GM23338 (cell line): ENCODE measurements around the gene PTPRN2. TPM values are rescaled to one million over a fixed set of nuclear protein-coding genes. Genes with fewer than 3 reads are reported as not detected.

ENCODE experiments used
- ATAC-seq: fragments of 200-7000 bp; cut with Tn5 transposase; 3 replicates; pipeline ENCODE4 v1.9.1; 2020
- DNase-seq: peaks from one replicate; pipeline ENCODE4 v3.0.0-alpha.2; 2015; ENCODE audit warnings: low spot score
- H2AFZ ChIP-seq: fragments of 200-600 bp; sonication (generic); 2 replicates; pipeline ENCODE4 v1.8.0; 2016; ENCODE audit warnings: antibody characterized with exemption, mild to moderate bottlenecking, moderate library complexity
- H3F3A ChIP-seq: fragments of 200-600 bp; sonication (generic); replicated peaks from 2 replicates; pipeline ENCODE4 v1.8.0; 2017; ENCODE audit warnings: antibody characterized with exemption, mixed run types, low read depth
- H3K27ac ChIP-seq: fragments of 200-600 bp; sonication (generic); 2 replicates; pipeline ENCODE4 v1.6.1; 2016; ENCODE audit warnings: low read depth
- H3K27me3 ChIP-seq: fragments of 200-600 bp; sonication (generic); 2 replicates; pipeline ENCODE4 v1.8.0; 2016; ENCODE audit warnings: mild to moderate bottlenecking, mixed run types, moderate library complexity; ENCODE audit not compliant: insufficient read depth
- H3K36me3 ChIP-seq: fragments of 200-600 bp; sonication (generic); 2 replicates; pipeline ENCODE4 v1.8.0; 2016; ENCODE audit warnings: mild to moderate bottlenecking; ENCODE audit not compliant: insufficient read depth
- H3K4me1 ChIP-seq: fragments of 200-600 bp; sonication (generic); 2 replicates; pipeline ENCODE4 v1.8.0; 2016; ENCODE audit warnings: mild to moderate bottlenecking, moderate library complexity; ENCODE audit not compliant: insufficient read depth
- H3K4me2 ChIP-seq: fragments of 200-600 bp; sonication (generic); 2 replicates; pipeline ENCODE4 v1.7.1; 2017; ENCODE audit warnings: mixed run types
- H3K4me3 ChIP-seq: fragments of 200-600 bp; sonication (generic); 2 replicates; pipeline ENCODE4 v1.6.1; 2016; ENCODE audit warnings: mixed run types
- H3K79me2 ChIP-seq: fragments of 200-600 bp; sonication (generic); replicated peaks from 2 replicates; pipeline ENCODE4 v1.8.0; 2017; ENCODE audit warnings: mild to moderate bottlenecking; ENCODE audit not compliant: insufficient read depth
- H3K9me2 ChIP-seq: fragments of 200-600 bp; sonication (generic); 2 replicates; pipeline ENCODE4 v1.8.0; 2017; ENCODE audit not compliant: insufficient read depth
- H4K20me1 ChIP-seq: fragments of 200-600 bp; sonication (generic); replicated peaks from 2 replicates; pipeline ENCODE4 v1.8.0; 2017; ENCODE audit warnings: mild to moderate bottlenecking; ENCODE audit not compliant: insufficient read depth
- H3K27ac Mint-ChIP-seq: 2 replicates; pipeline ENCODE4 v1.8.0; 2020; ENCODE audit warnings: inconsistent platforms, mild to moderate bottlenecking, moderate library complexity, mixed read lengths
- H3K27me3 Mint-ChIP-seq: 3 replicates; pipeline ENCODE4 v1.8.0; 2022; ENCODE audit warnings: low read depth, mild to moderate bottlenecking, moderate library complexity, mixed read lengths, inconsistent platforms; ENCODE audit not compliant: insufficient read depth, poor library complexity
- H3K36me3 Mint-ChIP-seq: 3 replicates; pipeline ENCODE4 v1.8.0; 2021; ENCODE audit warnings: low read depth, mild to moderate bottlenecking, inconsistent platforms, moderate library complexity, mixed read lengths
- H3K4me1 Mint-ChIP-seq: 3 replicates; pipeline ENCODE4 v1.8.0; 2020; ENCODE audit warnings: mild to moderate bottlenecking, inconsistent platforms, mixed read lengths
- H3K4me3 Mint-ChIP-seq: 3 replicates; pipeline ENCODE4 v1.8.0; 2021; ENCODE audit warnings: moderate library complexity, mild to moderate bottlenecking, inconsistent platforms, mixed read lengths
- H3K9me3 Mint-ChIP-seq: 3 replicates; pipeline ENCODE4 v1.8.0; 2020; ENCODE audit warnings: moderate library complexity, mild to moderate bottlenecking, inconsistent platforms, mixed read lengths
- CREB1 ChIP-seq: fragments of 250-450 bp; sonication (Bioruptor Pico); IDR thresholded peaks from 2 replicates; pipeline ENCODE4 v1.5.0; 2020; ENCODE audit warnings: low read depth, mild to moderate bottlenecking, moderate library complexity
- CTCF ChIP-seq, 2 experiments: fragments of 200-600 bp in 1 of 2; sonication (generic) in 1 of 2; conservative IDR thresholded peaks; 2 replicates each; pipeline versions ENCODE4 v1.5.1 to v1.6.1; 2016 to 2017; ENCODE audit warnings: antibody characterized with exemption in 2 of 2, low read depth in 2 of 2, mild to moderate bottlenecking in 2 of 2, moderate library complexity in 1 of 2
- ETS1 ChIP-seq: IDR thresholded peaks from 2 replicates; pipeline ENCODE4 v1.6.1; 2016; ENCODE audit warnings: antibody characterized with exemption
- EZH2phosphoT487 ChIP-seq: fragments of 200-600 bp; sonication (generic); IDR thresholded peaks from one replicate; pipeline ENCODE4 v1.8.1; 2018; ENCODE audit warnings: antibody characterized with exemption; ENCODE audit not compliant: unreplicated experiment
- JUNB ChIP-seq: IDR thresholded peaks from one replicate; pipeline ENCODE4 v1.6.1; 2016; ENCODE audit warnings: antibody characterized with exemption; ENCODE audit not compliant: unreplicated experiment
- NANOG ChIP-seq: IDR thresholded peaks from 2 replicates; pipeline ENCODE4 v1.6.1; 2016; ENCODE audit warnings: antibody characterized with exemption, borderline replicate concordance
- POLR2AphosphoS5 ChIP-seq: IDR thresholded peaks from 2 replicates; pipeline ENCODE4 v1.6.1; 2016; ENCODE audit warnings: antibody characterized with exemption, low read depth
- REST ChIP-seq: IDR thresholded peaks from one replicate; pipeline ENCODE4 v1.6.1; 2018; ENCODE audit warnings: antibody characterized with exemption; ENCODE audit not compliant: unreplicated experiment
- STAT1 ChIP-seq: IDR thresholded peaks from one replicate; pipeline ENCODE4 v1.6.1; 2016; ENCODE audit warnings: antibody characterized with exemption; ENCODE audit not compliant: unreplicated experiment
- ZNF114 ChIP-seq: fragments of 250-450 bp; sonication (Bioruptor Pico); IDR thresholded peaks from 2 replicates; pipeline ENCODE4 v1.5.0; 2020; ENCODE audit warnings: mild to moderate bottlenecking, moderate library complexity
- ZNF331 ChIP-seq: fragments of 250-450 bp; sonication (Bioruptor Pico); IDR thresholded peaks from 2 replicates; pipeline ENCODE4 v1.5.0; 2020; ENCODE audit warnings: low read depth, mild to moderate bottlenecking, moderate library complexity
- ZNF462 ChIP-seq: fragments of 250-450 bp; sonication (Bioruptor Pico); IDR thresholded peaks from 2 replicates; pipeline ENCODE4 v1.5.0; 2020; ENCODE audit warnings: mild to moderate bottlenecking, moderate library complexity
- polyA plus RNA-seq: library from polyadenylated mRNA; unstranded; fragments of >200 nt; fragmentation: Nextera tagmentation; extraction: Ambion mirVana; gene quantifications from 2 replicates; pipeline ENCODE4 v1.2.1, GENCODE V29; 2016
- total RNA-seq: library from RNA; depleted of rRNA; stranded (reverse); fragments of >200 nt; shearing (Covaris generic); gene quantifications from 2 replicates; pipeline ENCODE4 v1.2.3, GENCODE V29; 2014

PTPRN2 gene
- total and polyA plus RNA-seq, 2 experiments from 2014 or later: 0.87 to 4.0 TPM

GRCh38 chr7:158518980-158519632 lies 68.5 kb downstream of the PTPRN2 start:
- no peak overlapping the region for H3K4me3 Mint-ChIP-seq

More at GRCh38 chr7:158518980-158519632, 68.5 kb downstream of the PTPRN2 start:
- Mint-ChIP-seq H3K36me3 (peaks cover 45% of the 10 kb centered on the region), H3K27me3 (peaks cover 17% of the 10 kb centered on the region), H3K4me1 (no peaks in the 10 kb centered on the region; the same call in 2 of the 3 replicates), H3K9me3 (peaks cover 89% of the 10 kb centered on the region), H3K27ac (no peak overlapping the region)
- H3K4me2 ChIP-seq: no peak overlapping the region
- TF ChIP-seq NANOG (no peak), ZNF462 (no peak), STAT1 (no peak), REST (no peak), JUNB (no peak), ETS1 (no peak), CTCF (conservative IDR thresholded peaks at IDR 0.05; ENCODE audit: low read depth in 2 of 2) (no peak), POLR2AphosphoS5 (no peak), CREB1 (no peak), ZNF114 (CRISPR knock-in tag) (no peak), ZNF331 (CRISPR knock-in tag) (no peak), EZH2phosphoT487 (no peak)
- no peaks in the 10 kb centered on the region for H3K9me2 ChIP-seq
- no peak overlapping the region for H3K27ac ChIP-seq
- H3F3A ChIP-seq: no peaks in the 10 kb centered on the region
- H3K27me3 ChIP-seq: no peaks in the 10 kb centered on the region
- no peaks in the 10 kb centered on the region for H4K20me1 ChIP-seq
- DNase-seq (no peak), ATAC-seq (no peak)
- no peak overlapping the region for H2AFZ ChIP-seq
- H3K36me3 ChIP-seq: no peaks in the 10 kb centered on the region
- no peak overlapping the region for H3K4me3 ChIP-seq
- H3K79me2 ChIP-seq: no peaks in the 10 kb centered on the region
- no peaks in the 10 kb centered on the region for H3K4me1 ChIP-seq
